Frontal cortex (tissue), 4 donors: ENCODE results near the gene BIRC5. TPM values are rescaled to one million over a fixed set of nuclear protein-coding genes. Genes with fewer than 3 reads are reported as not detected.

Source experiments
- DNase-seq, 2 donors: peaks; one replicate each; pipeline ENCODE4 v3.0.0; 2012; ENCODE audit warnings: low spot score in 2 of 2
- FAIRE-seq: peaks from 2 replicates; lab custom pipeline; 2012; peaks lifted over from hg19 to GRCh38; lab: Jason Lieb, UNC
- total RNA-seq: library from RNA; depleted of rRNA; stranded (reverse); fragments of >200 nt; gene quantifications from one replicate; pipeline ENCODE4 v1.2.3, GENCODE V29; 2014
- donor health status: control.
- donor health status: control.
- donor health status: control.

Gene BIRC5
- total RNA-seq, 1 donor from 2014 or later = 6.9 TPM

DNA sequence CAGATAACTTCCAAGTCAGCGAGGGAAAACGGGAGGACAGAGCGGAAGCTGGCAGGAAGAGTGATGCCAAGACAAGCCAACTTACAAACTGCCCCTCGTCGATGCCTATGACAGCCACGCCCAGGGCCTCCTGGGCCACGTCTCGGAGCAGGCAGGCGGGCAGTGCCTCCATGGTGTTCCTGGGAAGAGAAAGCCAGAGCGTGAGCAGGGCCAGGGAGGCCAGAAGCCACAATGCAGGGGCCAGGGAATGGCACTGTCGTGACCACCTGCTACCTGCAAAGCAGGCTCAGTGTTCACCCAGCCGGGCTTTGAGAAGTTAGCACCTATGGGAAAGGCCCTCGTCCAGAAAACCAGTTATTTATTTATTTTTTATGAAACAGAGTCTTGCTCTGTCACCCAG, 31.5 kb upstream of the BIRC5 start:
- FAIRE-seq (no peak), DNase-seq (no peak)

DNA sequence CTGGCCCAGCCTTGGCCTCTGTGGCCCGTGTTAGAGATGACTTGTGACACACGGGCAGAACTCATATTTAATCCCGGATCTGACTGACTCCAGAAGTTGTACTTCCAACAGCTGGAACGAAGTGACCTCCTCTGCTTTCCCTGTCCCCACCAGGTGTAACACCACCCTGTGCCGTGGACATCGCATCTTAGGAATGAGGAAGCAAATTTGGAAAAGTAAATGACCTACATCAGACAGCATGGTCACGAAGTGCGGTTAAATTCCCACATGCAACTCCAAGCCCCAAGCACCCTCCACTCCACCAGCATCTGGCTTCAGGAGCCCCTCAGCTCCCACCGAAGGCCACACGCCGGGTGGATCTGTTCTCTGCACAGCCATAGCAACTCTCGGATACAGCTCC, 30.1 kb upstream of the BIRC5 start:
- no peak for FAIRE-seq
- no peak for DNase-seq

DNA sequence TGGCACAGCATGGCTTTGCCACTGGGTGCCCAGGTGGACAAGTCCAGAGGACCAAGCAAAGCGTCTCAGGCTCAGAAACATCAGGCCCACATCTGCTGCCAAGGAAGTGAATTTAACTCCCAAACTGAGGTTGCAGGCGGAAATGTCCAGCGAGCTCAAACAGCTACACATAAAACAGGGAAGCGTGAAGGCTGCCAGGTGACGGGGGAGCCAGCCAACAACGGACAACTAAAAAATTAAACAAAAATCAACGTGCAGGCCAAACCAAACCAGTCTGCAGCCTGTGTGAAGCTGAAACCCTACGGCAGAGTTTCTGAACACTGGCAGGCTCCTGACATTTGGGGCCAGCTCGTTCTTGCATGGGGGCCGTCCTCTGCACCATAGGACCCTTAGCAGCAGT, 29.7 kb upstream of the BIRC5 start:
- no peak for FAIRE-seq
- no peak for DNase-seq

GRCh38 chr17:78184868-78185267, 29.2 kb upstream of the BIRC5 start:
- FAIRE-seq (no peak), DNase-seq (no peak)

- FAIRE-seq (no peak), DNase-seq (no peak)
Measured at GRCh38 chr17:78185981-78186691, 27.9 kb upstream of the BIRC5 start.

GRCh38 chr17:78186692-78187595, 27.1 kb upstream of the BIRC5 start, which contains the start of the genes AFMID and TK1:
Gene AFMID, plus strand, starts transcription at chr17:78187362. Its CDS starts 9 bp downstream, at chr17:78187371.
Gene TK1, minus strand, starts transcription at chr17:78187052. Its CDS starts 58 bp downstream, at chr17:78186994.
- no peak for FAIRE-seq
- DNase-seq = peak; percentile 94 to 99

- no peak for FAIRE-seq
- no peak for DNase-seq
Measured at GRCh38 chr17:78196716-78197115, 17.3 kb upstream of the BIRC5 start.

DNA sequence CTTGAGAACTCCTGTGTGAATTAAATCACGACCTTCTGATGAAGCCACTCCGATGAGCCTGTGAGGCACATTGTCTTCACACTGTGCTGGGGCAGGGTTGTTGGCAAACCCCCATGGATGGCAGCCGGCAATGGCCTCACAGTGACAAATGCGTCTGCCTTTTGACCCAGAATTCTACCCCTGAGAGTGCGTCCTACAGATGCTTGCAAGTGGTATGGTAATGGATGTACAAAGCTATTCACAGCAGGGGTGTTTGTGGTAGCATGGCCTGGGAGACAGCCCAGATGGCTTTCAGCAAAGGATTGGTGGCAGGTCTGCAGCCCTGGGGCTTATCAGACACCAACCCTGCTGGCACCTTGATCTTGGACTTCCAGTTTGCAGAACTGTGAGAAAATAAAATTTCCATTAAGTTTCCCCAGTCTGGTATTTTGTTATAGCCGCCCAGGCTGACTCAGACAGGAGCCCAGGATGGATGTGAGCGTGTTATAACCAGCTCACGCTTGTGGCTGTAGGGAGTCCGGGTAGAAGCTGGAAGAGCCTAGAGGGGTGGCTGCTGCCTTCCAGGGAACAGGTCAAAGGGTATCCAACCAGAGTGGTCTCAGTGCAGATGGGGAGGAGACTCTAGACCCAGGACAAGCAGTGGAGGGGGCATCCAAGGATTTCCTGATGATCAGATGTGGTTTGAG, 16.8 kb upstream of the BIRC5 start:
- FAIRE-seq (no peak), DNase-seq (no peak)

- DNase-seq (no peak), FAIRE-seq (no peak)
Measured at GRCh38 chr17:78200451-78200850, 13.6 kb upstream of the BIRC5 start.

DNA sequence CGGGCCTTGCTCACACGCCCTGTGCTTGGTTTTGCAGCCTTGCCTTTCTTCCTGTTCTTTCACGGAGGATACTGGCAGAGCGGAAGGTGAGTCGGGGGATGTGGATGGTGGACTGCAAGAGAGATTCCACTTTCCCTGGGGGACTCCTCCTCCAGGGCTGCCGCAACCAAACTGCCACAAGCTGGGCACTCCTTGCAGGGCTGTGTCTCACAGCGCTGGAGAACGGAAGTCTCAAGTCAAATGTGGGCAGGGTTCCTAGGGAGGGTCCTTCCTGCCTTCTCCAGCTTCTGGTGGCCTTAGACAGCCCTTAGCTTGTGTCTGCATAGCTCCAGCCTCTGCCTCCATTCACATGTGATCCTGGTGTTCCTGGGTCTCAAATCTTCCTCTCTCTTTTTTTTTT, 11.4 kb upstream of the BIRC5 start:
- FAIRE-seq = no peak
- DNase-seq = no peak

GRCh38 chr17:78204387-78205123, 9.5 kb upstream of the BIRC5 start:
- DNase-seq (no peak), FAIRE-seq (no peak)

- FAIRE-seq = no peak
Measured at GRCh38 chr17:78205124-78205775, 8.8 kb upstream of the BIRC5 start.

DNA sequence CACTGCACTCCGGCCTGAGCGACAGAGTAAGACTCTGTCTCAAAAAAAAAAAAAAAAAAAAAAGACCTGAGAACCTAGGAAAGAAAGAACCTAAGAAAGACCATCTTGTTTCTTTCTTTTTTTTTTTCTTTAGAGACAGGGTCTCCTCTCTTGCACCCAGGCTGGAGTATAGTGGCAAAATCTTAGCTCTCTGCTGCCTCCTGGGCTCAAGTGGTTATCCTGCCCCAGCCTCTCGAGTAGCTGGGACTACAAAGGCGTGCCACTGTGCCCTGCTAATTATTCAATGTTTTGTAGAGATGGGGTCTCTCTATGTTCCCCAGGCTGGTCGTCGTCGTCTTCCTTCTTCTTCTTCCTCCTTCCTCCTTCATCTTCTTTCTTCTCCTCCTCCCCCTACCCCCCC, 7.8 kb upstream of the BIRC5 start:
- no peak for DNase-seq
- FAIRE-seq = no peak

More at GRCh38 chr17:78205124-78205775, 8.8 kb upstream of the BIRC5 start:
- no peak for DNase-seq

DNA sequence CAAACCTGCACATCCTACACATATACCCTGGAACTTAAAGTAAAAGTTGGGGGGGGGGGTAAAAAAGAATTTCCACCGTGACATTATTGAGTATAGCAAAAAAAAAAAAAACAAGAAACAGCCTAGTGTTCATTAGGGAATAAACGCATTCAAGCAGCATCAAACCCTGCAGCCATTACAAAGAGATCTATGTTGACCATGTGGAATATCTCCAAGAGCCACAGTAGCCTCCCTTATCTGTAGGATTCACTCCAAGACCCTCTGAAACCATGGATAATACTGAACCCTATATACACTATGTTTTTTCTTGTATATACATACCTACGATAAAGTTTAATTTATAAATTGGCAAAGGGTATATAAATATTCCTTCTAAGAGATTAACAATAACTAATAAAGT, 5.6 kb upstream of the BIRC5 start:
- FAIRE-seq (no peak), DNase-seq (no peak)

DNA sequence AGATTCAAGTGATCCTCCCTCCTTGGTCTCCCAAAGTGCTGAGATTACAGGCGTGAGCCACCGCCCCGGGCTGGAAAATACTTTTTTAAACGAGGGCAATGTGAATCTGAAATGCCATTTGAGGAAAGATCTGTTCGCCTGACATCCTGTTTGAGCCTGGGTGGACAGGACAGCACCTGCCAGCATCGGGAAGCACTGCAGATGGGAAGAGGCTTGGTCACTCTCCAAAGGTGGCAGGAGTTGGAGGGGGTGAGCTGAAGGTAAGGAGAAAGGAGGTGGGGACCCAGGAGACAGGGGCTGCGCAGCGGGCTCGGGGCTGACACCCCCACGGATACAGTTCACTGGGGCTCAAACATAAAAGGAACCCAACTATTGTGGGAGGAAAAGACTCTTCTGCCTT, 3.9 kb upstream of the BIRC5 start:
- no peak for DNase-seq
- FAIRE-seq = no peak

GRCh38 chr17:78211032-78211431, 3.0 kb upstream of the BIRC5 start:
- FAIRE-seq (no peak), DNase-seq (no peak)

- DNase-seq (no peak), FAIRE-seq (no peak)
Measured at GRCh38 chr17:78214706-78215061, 631 bp downstream of the BIRC5 start.

DNA sequence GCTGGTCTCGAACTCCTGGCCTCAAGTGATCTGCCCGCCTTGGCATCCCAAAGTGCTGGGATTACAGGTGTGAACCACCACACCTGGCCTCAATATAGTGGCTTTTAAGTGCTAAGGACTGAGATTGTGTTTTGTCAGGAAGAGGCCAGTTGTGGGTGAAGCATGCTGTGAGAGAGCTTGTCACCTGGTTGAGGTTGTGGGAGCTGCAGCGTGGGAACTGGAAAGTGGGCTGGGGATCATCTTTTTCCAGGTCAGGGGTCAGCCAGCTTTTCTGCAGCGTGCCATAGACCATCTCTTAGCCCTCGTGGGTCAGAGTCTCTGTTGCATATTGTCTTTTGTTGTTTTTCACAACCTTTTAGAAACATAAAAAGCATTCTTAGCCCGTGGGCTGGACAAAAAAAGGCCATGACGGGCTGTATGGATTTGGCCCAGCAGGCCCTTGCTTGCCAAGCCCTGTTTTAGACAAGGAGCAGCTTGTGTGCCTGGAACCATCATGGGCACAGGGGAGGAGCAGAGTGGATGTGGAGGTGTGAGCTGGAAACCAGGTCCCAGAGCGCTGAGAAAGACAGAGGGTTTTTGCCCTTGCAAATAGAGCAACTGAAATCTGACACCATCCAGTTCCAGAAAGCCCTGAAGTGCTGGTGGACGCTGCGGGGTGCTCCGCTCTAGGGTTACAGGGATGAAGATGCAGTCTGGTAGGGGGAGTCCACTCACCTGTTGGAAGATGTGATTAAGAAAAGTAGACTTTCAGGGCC, 5.5 kb downstream of the BIRC5 start:
- DNase-seq (no peak), FAIRE-seq (no peak)

DNA sequence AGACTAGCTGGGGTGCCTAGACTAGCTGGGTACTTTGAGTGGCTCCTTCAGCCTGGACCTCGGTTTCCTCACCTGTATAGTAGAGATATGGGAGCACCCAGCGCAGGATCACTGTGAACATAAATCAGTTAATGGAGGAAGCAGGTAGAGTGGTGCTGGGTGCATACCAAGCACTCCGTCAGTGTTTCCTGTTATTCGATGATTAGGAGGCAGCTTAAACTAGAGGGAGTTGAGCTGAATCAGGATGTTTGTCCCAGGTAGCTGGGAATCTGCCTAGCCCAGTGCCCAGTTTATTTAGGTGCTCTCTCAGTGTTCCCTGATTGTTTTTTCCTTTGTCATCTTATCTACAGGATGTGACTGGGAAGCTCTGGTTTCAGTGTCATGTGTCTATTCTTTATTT, 9.0 kb downstream of the BIRC5 start:
- no peak for FAIRE-seq
- no peak for DNase-seq
